GM12891 (cell line): ENCODE results near the gene DHFR.
"Not testable (repeated sequence)": the region's sequence is repeated elsewhere in the genome, so short reads cannot be mapped to it uniquely, and the experiment has no call there.

Experiments
- DNase-seq: peaks from one replicate; pipeline ENCODE4 v3.0.0; 2011; ENCODE audit warnings: low spot score; ENCODE audit not compliant: insufficient read length
- FAIRE-seq: peaks from 2 replicates; lab custom pipeline; 2011; peaks lifted over from hg19 to GRCh38; lab: Jason Lieb, UNC
- PAX5 ChIP-seq: IDR thresholded peaks from 2 replicates; pipeline ENCODE4 v1.6.1; 2011; ENCODE audit warnings: low read length, moderate library complexity, mild to moderate bottlenecking; ENCODE audit not compliant: insufficient read depth, severe bottlenecking
- POLR2A ChIP-seq: IDR thresholded peaks from 2 replicates; pipeline ENCODE4 v1.6.1; 2011; ENCODE audit warnings: low read depth, low read length, control low read depth
- POLR2AphosphoS5 ChIP-seq: IDR thresholded peaks from 2 replicates; pipeline ENCODE4 v1.6.1; 2011; ENCODE audit warnings: low read depth, low read length, control low read depth
- POU2F2 ChIP-seq: IDR thresholded peaks from 2 replicates; pipeline ENCODE4 v1.6.1; 2011; ENCODE audit warnings: low read depth, mild to moderate bottlenecking, control low read depth, low read length, moderate library complexity
- SPI1 ChIP-seq: IDR thresholded peaks from 2 replicates; pipeline ENCODE4 v1.6.1; 2011; ENCODE audit warnings: low read depth, low read length, control low read depth
- TAF1 ChIP-seq: IDR thresholded peaks from 2 replicates; pipeline ENCODE4 v1.6.1; 2011; ENCODE audit warnings: low read depth, low read length, control low read depth

DHFR gene

GRCh38 chr5:80688648-80689420 is 34.1 kb upstream of the DHFR start:
- DNase-seq (no peak), FAIRE-seq (no peak)
- TF ChIP-seq SPI1 (peak; percentile 38; the same call in 1 of the 2 replicates), TAF1 (no peak), POU2F2 (no peak)

GRCh38 chr5:80686757-80687156 is 32.0 kb upstream of the DHFR start:
- DNase-seq (no peak), FAIRE-seq (no peak)
- TF ChIP-seq SPI1 (no peak), POLR2A (no peak), TAF1 (no peak), PAX5 (no peak), POLR2AphosphoS5 (no peak)

GRCh38 chr5:80676706-80677105 is 21.9 kb upstream of the DHFR start:
- TF ChIP-seq PAX5 = no peak
- no peak for TF ChIP-seq POLR2A
- TF ChIP-seq SPI1 = no peak
- no peak for TF ChIP-seq POLR2AphosphoS5
- no peak for TF ChIP-seq TAF1
- TF ChIP-seq POU2F2 = no peak
- FAIRE-seq = no peak
- no peak for DNase-seq

- FAIRE-seq = peak; percentile 90
- TF ChIP-seq PAX5 = no peak
- TF ChIP-seq POLR2AphosphoS5 = no peak
- TF ChIP-seq SPI1 = no peak
- no peak for TF ChIP-seq POU2F2
- TF ChIP-seq TAF1 = no peak
- TF ChIP-seq POLR2A = no peak
- DNase-seq = peak; percentile 30
Measured at GRCh38 chr5:80672140-80672736, 17.5 kb upstream of the DHFR start.

- DNase-seq = peak; percentile 25
- TF ChIP-seq SPI1 (peak; percentile 57; the same call in 1 of the 2 replicates), PAX5 (no peak), TAF1 (0 out of 2 replicates have a peak, but pooled peaks have one; percentile 45), POU2F2 (0 out of 2 replicates have a peak, but pooled peaks have one; percentile 7), POLR2AphosphoS5 (peak; percentile 78), POLR2A (peak; percentile 74)
- peak; percentile 89 for FAIRE-seq
Measured at GRCh38 chr5:80668016-80668969, 13.5 kb upstream of the DHFR start.

- no peak for DNase-seq
Measured at GRCh38 chr5:80667384-80667783, 12.6 kb upstream of the DHFR start.

GRCh38 chr5:80665057-80665456 is 10.3 kb upstream of the DHFR start:
- DNase-seq (no peak), FAIRE-seq (no peak)
- TF ChIP-seq PAX5 (no peak), TAF1 (no peak), POLR2AphosphoS5 (no peak), POU2F2 (no peak), POLR2A (no peak), SPI1 (no peak)

More at GRCh38 chr5:80667384-80667783, 12.6 kb upstream of the DHFR start:
- TF ChIP-seq POLR2AphosphoS5 = no peak
- no peak for TF ChIP-seq SPI1
- no peak for TF ChIP-seq PAX5
- FAIRE-seq = no peak

- peak; percentile 5 for FAIRE-seq
- no peak for DNase-seq
- no peak for TF ChIP-seq POLR2A
- TF ChIP-seq TAF1 = no peak
- TF ChIP-seq SPI1 = no peak
- no peak for TF ChIP-seq POU2F2
- TF ChIP-seq POLR2AphosphoS5 = no peak
- TF ChIP-seq PAX5 = no peak
Measured at GRCh38 chr5:80662108-80662507, 7.3 kb upstream of the DHFR start.

- DNase-seq, FAIRE-seq: not testable (repeated sequence)
Measured at GRCh38 chr5:80660661-80661060, 5.9 kb upstream of the DHFR start.

- DNase-seq = no peak
- TF ChIP-seq TAF1 (no peak), SPI1 (no peak), POLR2AphosphoS5 (no peak), POU2F2 (no peak), POLR2A (no peak), PAX5 (no peak)
- no peak for FAIRE-seq
Measured at GRCh38 chr5:80659106-80659505, 4.3 kb upstream of the DHFR start.
